Body of pancreas (tissue), 4 donors: Measurements from ENCODE around the gene CENPF.
"Not testable (repeated sequence)": the region's sequence is repeated elsewhere in the genome, so short reads cannot be mapped to it uniquely, and the experiment has no call there.

Experiments used
- POLR2A ChIP-seq, 3 donors: fragments of 450-650 bp; IDR thresholded peaks; one replicate each; pipeline ENCODE4 v1.6.1; 2016; ENCODE audit warnings: antibody characterized with exemption in 3 of 3, mild to moderate bottlenecking in 2 of 3
- TF ChIP-seq, protein P1 (sequence below), 7 experiments: fragments of 450-650 bp in 4 of 7; fragments of 200-600 bp in 3 of 7; sonication (generic) in 3 of 7; IDR thresholded peaks; one replicate each; pipeline ENCODE4 v1.5.1; 2016 to 2019; ENCODE audit warnings: antibody characterized with exemption in 7 of 7

DNA sequence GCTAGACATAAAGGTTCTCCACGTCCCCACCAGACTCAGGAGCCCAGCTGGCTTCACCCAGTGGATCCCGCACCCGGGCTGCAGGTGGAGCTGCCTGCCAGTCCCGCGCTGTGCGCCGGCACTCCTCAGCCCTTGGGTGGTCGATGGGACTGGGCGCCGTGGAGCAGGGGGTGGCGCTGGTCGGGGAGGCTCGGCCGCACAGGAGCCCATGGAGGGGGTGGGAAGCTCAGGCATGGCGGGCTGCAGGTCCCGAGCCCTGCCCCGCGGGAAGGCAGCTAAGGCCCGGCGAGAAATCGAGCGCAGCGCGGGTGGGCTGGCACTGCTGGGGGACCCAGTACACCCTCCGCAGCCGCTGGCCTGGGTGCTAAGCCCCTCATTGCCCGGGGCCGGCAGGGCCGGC lies 70.0 kb downstream of the CENPF start:
- not testable (repeated sequence) for TF ChIP-seq POLR2A (IDR thresholded peaks at IDR 0.05)
- TF ChIP-seq, protein P1, sequence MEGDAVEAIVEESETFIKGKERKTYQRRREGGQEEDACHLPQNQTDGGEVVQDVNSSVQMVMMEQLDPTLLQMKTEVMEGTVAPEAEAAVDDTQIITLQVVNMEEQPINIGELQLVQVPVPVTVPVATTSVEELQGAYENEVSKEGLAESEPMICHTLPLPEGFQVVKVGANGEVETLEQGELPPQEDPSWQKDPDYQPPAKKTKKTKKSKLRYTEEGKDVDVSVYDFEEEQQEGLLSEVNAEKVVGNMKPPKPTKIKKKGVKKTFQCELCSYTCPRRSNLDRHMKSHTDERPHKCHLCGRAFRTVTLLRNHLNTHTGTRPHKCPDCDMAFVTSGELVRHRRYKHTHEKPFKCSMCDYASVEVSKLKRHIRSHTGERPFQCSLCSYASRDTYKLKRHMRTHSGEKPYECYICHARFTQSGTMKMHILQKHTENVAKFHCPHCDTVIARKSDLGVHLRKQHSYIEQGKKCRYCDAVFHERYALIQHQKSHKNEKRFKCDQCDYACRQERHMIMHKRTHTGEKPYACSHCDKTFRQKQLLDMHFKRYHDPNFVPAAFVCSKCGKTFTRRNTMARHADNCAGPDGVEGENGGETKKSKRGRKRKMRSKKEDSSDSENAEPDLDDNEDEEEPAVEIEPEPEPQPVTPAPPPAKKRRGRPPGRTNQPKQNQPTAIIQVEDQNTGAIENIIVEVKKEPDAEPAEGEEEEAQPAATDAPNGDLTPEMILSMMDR (IDR thresholded peaks at IDR 0.05) = not testable (repeated sequence)
